GM18873 (cell line): ENCODE results near the gene JAKMIP1.

ENCODE experiments used
- ATAC-seq: cut with Tn5 transposase; IDR thresholded peaks from one replicate; pipeline ENCODE4 v1.9.1; 2021; ENCODE audit warnings: mild to moderate bottlenecking, moderate library complexity, moderate number of reproducible peaks; ENCODE audit not compliant: unreplicated experiment, low FRiP score

JAKMIP1 gene

GRCh38 chr4:6106156-6106555, 94.2 kb downstream of the JAKMIP1 start:
- ATAC-seq: no peak

GRCh38 chr4:6105311-6105911, 94.9 kb downstream of the JAKMIP1 start:
- no peak for ATAC-seq

- no peak for ATAC-seq
Observed at GRCh38 chr4:6104541-6105130, 95.7 kb downstream of the JAKMIP1 start.

- ATAC-seq: no peak
Observed at GRCh38 chr4:6097581-6097980, 102.8 kb downstream of the JAKMIP1 start.

GRCh38 chr4:6095897-6096296, 104.5 kb downstream of the JAKMIP1 start:
- no peak for ATAC-seq

- ATAC-seq: no peak
Observed at GRCh38 chr4:6095023-6095752, 105.2 kb downstream of the JAKMIP1 start.

- no peak for ATAC-seq
Observed at GRCh38 chr4:6093671-6094070, 106.7 kb downstream of the JAKMIP1 start.

- no peak for ATAC-seq
Observed at GRCh38 chr4:6092971-6093370, 107.4 kb downstream of the JAKMIP1 start.

GRCh38 chr4:6092131-6092530, 108.2 kb downstream of the JAKMIP1 start:
- ATAC-seq: no peak

- no peak for ATAC-seq
Observed at GRCh38 chr4:6090931-6091330, 109.4 kb downstream of the JAKMIP1 start.

- no peak for ATAC-seq
Observed at GRCh38 chr4:6088950-6089349, 111.4 kb downstream of the JAKMIP1 start.

GRCh38 chr4:6087669-6088341, 112.5 kb downstream of the JAKMIP1 start:
- no peak for ATAC-seq

- ATAC-seq: no peak
Observed at GRCh38 chr4:6086846-6087245, 113.5 kb downstream of the JAKMIP1 start.

- no peak for ATAC-seq
Observed at GRCh38 chr4:6085691-6086628, 114.4 kb downstream of the JAKMIP1 start.

- ATAC-seq: no peak
Observed at GRCh38 chr4:6085028-6085690, 115.2 kb downstream of the JAKMIP1 start.

- no peak for ATAC-seq
Observed at GRCh38 chr4:6079965-6080364, 120.4 kb downstream of the JAKMIP1 start.

- no peak for ATAC-seq
Observed at GRCh38 chr4:6078560-6078959, 121.8 kb downstream of the JAKMIP1 start.

- no peak for ATAC-seq
Observed at GRCh38 chr4:6076391-6076790, 124.0 kb downstream of the JAKMIP1 start.

GRCh38 chr4:6074758-6075157, 125.6 kb downstream of the JAKMIP1 start:
- ATAC-seq: no peak
